Activated CD4-positive, alpha-beta T cell treated with anti-CD3 and anti-CD28 coated beads, Interleukin-2, amount 10 ng/mL, durations not matched to agents 7 days and 5 days (primary cell): ENCODE measurements around the gene DAB2. TPM values are rescaled to one million over a fixed set of nuclear protein-coding genes. Genes with fewer than 3 reads are reported as not detected.

Source experiments
- CTCF ChIA-PET: fragments of 350-600 bp; sonication (Branson Sonifier 250); formaldehyde crosslinking; loops from one replicate; lab custom pipeline; 2021; ENCODE audit warnings: antibody characterized with exemption; lab: Charles Lee
- POLR2A ChIA-PET: fragments of 350-600 bp; sonication (Branson Sonifier 250); formaldehyde crosslinking; loops from one replicate; lab custom pipeline; 2021; ENCODE audit warnings: antibody characterized with exemption; lab: Charles Lee
- DNase-seq: peaks from one replicate; pipeline ENCODE4 v3.0.0-alpha.2; 2020
- H3K27ac Mint-ChIP-seq: one replicate; pipeline ENCODE4 v1.8.0; 2021; ENCODE audit warnings: mild to moderate bottlenecking, moderate library complexity, mixed read lengths
- H3K27me3 Mint-ChIP-seq: one replicate; pipeline ENCODE4 v1.8.0; 2021; ENCODE audit warnings: mixed read lengths
- H3K36me3 Mint-ChIP-seq: one replicate; pipeline ENCODE4 v1.8.0; 2021; ENCODE audit warnings: low read depth, mixed read lengths
- H3K4me1 Mint-ChIP-seq: one replicate; pipeline ENCODE4 v1.8.0; 2021; ENCODE audit warnings: mixed read lengths
- H3K4me3 Mint-ChIP-seq: one replicate; pipeline ENCODE4 v1.8.0; 2021; ENCODE audit warnings: mild to moderate bottlenecking, moderate library complexity, mixed read lengths
- H3K9me3 Mint-ChIP-seq: one replicate; pipeline ENCODE4 v1.8.0; 2021; ENCODE audit warnings: mixed read lengths
- total RNA-seq, 2 experiments: library from RNA; stranded (reverse); gene quantifications; one replicate each; pipeline ENCODE4 v1.2.3, GENCODE V29; 2021

The DAB2 gene
- total RNA-seq, 2 experiments from 2014 or later = not detected

GRCh38 chr5:39362646-39363045 lies 62.1 kb downstream of the DAB2 start:
- no peak overlapping the region for H3K27ac Mint-ChIP-seq
- H3K4me1 Mint-ChIP-seq = no peaks in the 10 kb centered on the region
- H3K4me3 Mint-ChIP-seq = no peak overlapping the region
- no peaks in the 10 kb centered on the region for H3K27me3 Mint-ChIP-seq
- no peaks in the 10 kb centered on the region for H3K36me3 Mint-ChIP-seq
- ChIA-PET POLR2A (no interaction called here), CTCF (interaction anchor here (1.1 kb wide), 1 partner anchor 11 kb away, joined by 3 read pairs; no protein-coding TSS in a partner anchor)
- DNase-seq = no peak
- peaks cover 7% of the 10 kb centered on the region for H3K9me3 Mint-ChIP-seq

- POLR2A ChIA-PET = no interaction called here
- Mint-ChIP-seq H3K4me1 (no peaks in the 10 kb centered on the region), H3K9me3 (peaks cover 7% of the 10 kb centered on the region), H3K27me3 (no peaks in the 10 kb centered on the region), H3K27ac (no peak overlapping the region), H3K4me3 (no peak overlapping the region), H3K36me3 (no peaks in the 10 kb centered on the region)
- no peak for DNase-seq
- CTCF ChIA-PET = interaction anchor here (0.6 kb wide), 1 partner anchor 588 kb away, joined by 4 read pairs; no protein-coding TSS in a partner anchor
Observed at GRCh38 chr5:39361306-39361705, 63.5 kb downstream of the DAB2 start.

GRCh38 chr5:39360471-39361111 lies 64.2 kb downstream of the DAB2 start:
- no peaks in the 10 kb centered on the region for H3K36me3 Mint-ChIP-seq
- ChIA-PET POLR2A (no interaction called here), CTCF (interaction anchor here (0.6 kb wide), 1 partner anchor 587 kb away, joined by 4 read pairs; no protein-coding TSS in a partner anchor)
- no peaks in the 10 kb centered on the region for H3K4me1 Mint-ChIP-seq
- no peak overlapping the region for H3K27ac Mint-ChIP-seq
- H3K27me3 Mint-ChIP-seq = no peaks in the 10 kb centered on the region
- no peak for DNase-seq
- H3K4me3 Mint-ChIP-seq = no peak overlapping the region
- peaks cover 7% of the 10 kb centered on the region for H3K9me3 Mint-ChIP-seq

DNA sequence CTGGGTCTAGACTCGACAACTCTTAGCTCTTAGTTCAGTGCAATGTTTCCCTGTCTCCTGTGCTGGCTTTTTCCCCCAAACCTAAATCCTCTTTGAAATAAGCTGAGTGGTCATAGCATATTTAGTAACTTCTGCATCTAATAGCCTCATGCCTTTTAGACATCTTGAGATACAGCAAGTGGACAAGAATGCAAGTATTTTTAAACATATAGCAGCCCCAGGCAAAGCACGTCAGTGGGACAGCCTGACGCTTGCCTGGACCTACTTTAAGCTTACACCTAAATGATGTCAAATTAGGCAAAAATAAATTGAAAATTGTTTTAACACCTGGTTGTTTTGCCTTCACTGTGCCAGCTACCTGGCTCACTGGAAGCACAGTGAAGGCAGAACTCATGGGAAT lies 68.5 kb downstream of the DAB2 start:
- H3K36me3 Mint-ChIP-seq = no peaks in the 10 kb centered on the region
- no peaks in the 10 kb centered on the region for H3K27me3 Mint-ChIP-seq
- CTCF ChIA-PET = no interaction called here
- H3K4me1 Mint-ChIP-seq = no peaks in the 10 kb centered on the region
- no peak overlapping the region for H3K27ac Mint-ChIP-seq
- DNase-seq = no peak
- POLR2A ChIA-PET = no interaction called here
- H3K9me3 Mint-ChIP-seq = peaks cover 20% of the 10 kb centered on the region
- H3K4me3 Mint-ChIP-seq = no peak overlapping the region

DNA sequence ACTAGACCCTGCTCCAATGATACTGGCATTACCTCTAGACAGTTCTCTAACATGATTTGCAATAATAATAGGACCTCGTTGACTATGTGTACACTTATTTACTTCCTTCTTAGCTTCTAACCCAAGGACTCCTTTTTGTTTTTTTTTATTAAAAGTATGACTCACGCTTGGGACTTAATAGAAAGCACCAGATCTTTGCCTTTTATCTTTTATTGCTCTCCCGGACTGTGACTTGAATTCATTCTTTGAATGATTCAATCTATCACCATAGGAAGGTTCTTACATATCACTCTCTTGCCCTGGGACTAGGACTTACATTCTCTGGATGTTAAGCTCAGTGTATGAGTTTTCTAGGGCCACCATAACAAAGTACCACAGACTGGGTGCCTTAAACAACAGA lies 69.5 kb downstream of the DAB2 start:
- ChIA-PET POLR2A (no interaction called here), CTCF (interaction anchor here (0.6 kb wide), 1 partner anchor 309 kb away, joined by 4 read pairs; no protein-coding TSS in a partner anchor)
- H3K36me3 Mint-ChIP-seq = no peaks in the 10 kb centered on the region
- H3K27me3 Mint-ChIP-seq = no peaks in the 10 kb centered on the region
- no peak overlapping the region for H3K4me3 Mint-ChIP-seq
- H3K4me1 Mint-ChIP-seq = no peaks in the 10 kb centered on the region
- H3K27ac Mint-ChIP-seq = no peak overlapping the region
- H3K9me3 Mint-ChIP-seq = peaks cover 25% of the 10 kb centered on the region
- DNase-seq = no peak

GRCh38 chr5:39353717-39354399 lies 70.9 kb downstream of the DAB2 start:
- Mint-ChIP-seq H3K4me1 (no peaks in the 10 kb centered on the region), H3K27me3 (no peaks in the 10 kb centered on the region), H3K9me3 (peaks cover 31% of the 10 kb centered on the region), H3K36me3 (no peaks in the 10 kb centered on the region), H3K27ac (no peak overlapping the region), H3K4me3 (no peak overlapping the region)
- ChIA-PET CTCF (no interaction called here), POLR2A (no interaction called here)
- DNase-seq = no peak

DNA sequence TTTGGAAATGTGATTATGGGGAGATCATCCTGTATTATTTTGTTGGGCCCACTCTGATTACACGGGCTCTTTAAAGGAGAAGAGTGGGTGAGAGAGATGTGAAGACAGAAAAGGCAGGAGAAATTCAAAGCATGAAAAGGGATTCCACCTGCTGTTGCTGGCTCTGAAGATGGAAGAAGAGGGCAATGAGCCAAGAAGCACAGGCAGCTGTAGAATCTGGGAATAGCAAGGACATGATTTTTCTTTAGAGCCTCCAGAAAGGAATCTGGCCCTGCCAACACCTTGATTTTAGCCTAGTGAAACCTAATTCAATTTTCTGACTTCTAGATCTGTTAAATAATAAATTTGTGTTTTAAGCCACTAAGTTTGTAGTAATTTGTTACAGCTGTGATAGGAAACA lies 71.8 kb downstream of the DAB2 start:
- ChIA-PET POLR2A (no interaction called here), CTCF (no interaction called here)
- no peak overlapping the region for H3K4me3 Mint-ChIP-seq
- no peaks in the 10 kb centered on the region for H3K36me3 Mint-ChIP-seq
- H3K27ac Mint-ChIP-seq = no peak overlapping the region
- DNase-seq = no peak
- no peaks in the 10 kb centered on the region for H3K4me1 Mint-ChIP-seq
- peaks cover 28% of the 10 kb centered on the region for H3K9me3 Mint-ChIP-seq
- no peaks in the 10 kb centered on the region for H3K27me3 Mint-ChIP-seq

- ChIA-PET POLR2A (no interaction called here), CTCF (no interaction called here)
- no peak for DNase-seq
- peaks cover 4% of the 10 kb centered on the region for H3K27me3 Mint-ChIP-seq
- H3K4me3 Mint-ChIP-seq = no peak overlapping the region
- no peaks in the 10 kb centered on the region for H3K36me3 Mint-ChIP-seq
- no peaks in the 10 kb centered on the region for H3K4me1 Mint-ChIP-seq
- peaks cover 28% of the 10 kb centered on the region for H3K9me3 Mint-ChIP-seq
- H3K27ac Mint-ChIP-seq = no peak overlapping the region
Observed at GRCh38 chr5:39352170-39352569, 72.6 kb downstream of the DAB2 start.

GRCh38 chr5:39349484-39349883 lies 75.3 kb downstream of the DAB2 start:
- CTCF ChIA-PET = no interaction called here
- POLR2A ChIA-PET = no interaction called here
- no peak for DNase-seq
- Mint-ChIP-seq H3K27me3 (peaks cover 10% of the 10 kb centered on the region), H3K9me3 (peaks cover 28% of the 10 kb centered on the region), H3K4me1 (no peaks in the 10 kb centered on the region), H3K4me3 (no peak overlapping the region), H3K36me3 (no peaks in the 10 kb centered on the region), H3K27ac (no peak overlapping the region)

DNA sequence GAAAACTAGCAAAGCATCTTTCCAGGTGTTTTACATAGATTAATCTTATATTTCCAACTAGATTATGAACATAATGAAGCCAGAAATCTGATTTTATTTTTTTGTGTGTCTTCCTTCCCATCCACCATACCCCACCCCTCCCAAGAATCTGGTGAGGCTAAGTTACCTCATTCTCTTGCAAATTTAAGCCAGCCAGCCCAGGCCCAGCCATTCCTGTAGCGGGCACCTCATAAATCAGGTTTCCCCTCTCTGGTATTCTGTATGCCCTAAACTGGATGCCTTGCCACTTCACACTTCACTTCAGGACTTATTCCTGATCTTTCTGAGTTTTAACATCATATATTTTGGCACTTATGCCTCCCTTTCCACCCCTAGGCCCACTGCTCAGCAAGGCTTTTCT lies 82.3 kb downstream of the DAB2 start:
- Mint-ChIP-seq H3K4me1 (no peaks in the 10 kb centered on the region), H3K27me3 (peaks cover 8% of the 10 kb centered on the region), H3K4me3 (no peak overlapping the region), H3K27ac (no peak overlapping the region), H3K9me3 (no peaks in the 10 kb centered on the region), H3K36me3 (no peaks in the 10 kb centered on the region)
- no peak for DNase-seq
- CTCF ChIA-PET = no interaction called here
- POLR2A ChIA-PET = no interaction called here

GRCh38 chr5:39341896-39342295 lies 82.9 kb downstream of the DAB2 start:
- H3K4me3 Mint-ChIP-seq = no peak overlapping the region
- H3K9me3 Mint-ChIP-seq = no peaks in the 10 kb centered on the region
- H3K36me3 Mint-ChIP-seq = no peaks in the 10 kb centered on the region
- H3K27me3 Mint-ChIP-seq = peaks cover 5% of the 10 kb centered on the region
- H3K27ac Mint-ChIP-seq = no peak overlapping the region
- no peak for DNase-seq
- ChIA-PET POLR2A (no interaction called here), CTCF (interaction anchor here (0.6 kb wide), 1 partner anchor 258 kb away, joined by 4 read pairs; no protein-coding TSS in a partner anchor)
- H3K4me1 Mint-ChIP-seq = no peaks in the 10 kb centered on the region

DNA sequence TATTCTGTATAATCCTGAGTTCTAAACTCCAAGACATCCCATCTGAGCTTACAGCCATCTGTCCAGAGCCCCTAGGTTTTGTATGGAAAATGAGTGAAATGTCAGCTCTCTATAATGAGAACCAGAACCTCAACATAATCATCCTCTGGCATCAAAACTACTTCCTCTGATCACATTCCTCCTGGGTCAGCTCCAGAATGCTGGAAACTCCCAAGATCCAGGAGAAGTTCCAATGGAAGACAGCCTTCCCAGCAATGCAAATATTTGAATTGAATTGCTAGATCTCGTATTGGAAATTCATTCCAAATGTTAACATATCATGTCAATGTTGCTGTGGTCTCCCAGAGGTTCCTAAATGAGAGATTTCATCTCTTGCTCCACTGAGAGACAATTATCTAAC lies 84.3 kb downstream of the DAB2 start:
- H3K4me1 Mint-ChIP-seq = no peaks in the 10 kb centered on the region
- POLR2A ChIA-PET = no interaction called here
- no peaks in the 10 kb centered on the region for H3K36me3 Mint-ChIP-seq
- CTCF ChIA-PET = interaction anchor here (0.9 kb wide), 1 partner anchor 85 kb away, joined by 3 read pairs; the partner anchor contains the start of gene DAB2
- H3K9me3 Mint-ChIP-seq = no peaks in the 10 kb centered on the region
- peaks cover 5% of the 10 kb centered on the region for H3K27me3 Mint-ChIP-seq
- DNase-seq = no peak
- no peak overlapping the region for H3K4me3 Mint-ChIP-seq
- no peak overlapping the region for H3K27ac Mint-ChIP-seq

DNA sequence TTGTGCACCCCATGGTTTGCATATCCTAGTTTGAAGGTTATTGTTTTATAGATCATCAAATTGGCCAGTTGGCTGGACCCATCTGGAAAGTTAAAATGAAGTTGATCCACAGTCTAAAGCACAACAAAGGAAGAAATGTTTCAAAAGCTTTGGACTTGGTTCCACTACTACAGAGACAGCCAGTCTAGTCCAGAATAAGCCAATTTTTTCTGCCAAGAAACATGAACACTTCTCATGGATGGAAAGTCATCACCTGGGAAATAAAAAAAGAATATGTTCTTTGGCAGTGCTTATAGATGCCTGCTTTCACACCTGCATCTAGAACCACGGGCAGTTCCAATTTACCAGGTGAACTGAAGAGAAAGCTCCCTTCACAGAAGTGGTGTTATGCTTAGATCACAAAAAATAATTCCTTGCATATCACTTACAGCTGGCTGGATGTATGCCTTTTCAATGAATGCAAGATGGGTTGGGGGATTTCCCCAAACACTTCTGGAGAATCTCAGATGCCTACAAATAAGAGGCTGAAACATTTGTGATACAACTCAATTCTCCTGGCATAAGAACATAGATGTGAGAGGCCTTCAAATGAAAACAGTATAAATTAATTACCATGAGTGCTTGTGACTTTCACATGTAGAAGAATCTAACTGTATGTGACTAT lies 87.4 kb downstream of the DAB2 start:
- Mint-ChIP-seq H3K4me1 (no peaks in the 10 kb centered on the region), H3K4me3 (no peak overlapping the region), H3K27me3 (no peaks in the 10 kb centered on the region), H3K9me3 (peaks cover 2% of the 10 kb centered on the region), H3K27ac (no peak overlapping the region), H3K36me3 (no peaks in the 10 kb centered on the region)
- DNase-seq = no peak
- ChIA-PET POLR2A (no interaction called here), CTCF (no interaction called here)
